ENCODE measurements around the gene ATP6V1C2. TPM values are rescaled to one million over a fixed set of nuclear protein-coding genes. Genes with fewer than 3 reads are reported as not detected.

The ATP6V1C2 gene
- total RNA-seq, 2 donors from 2014 or later: 5.3 TPM; not detected in 1

DNA sequence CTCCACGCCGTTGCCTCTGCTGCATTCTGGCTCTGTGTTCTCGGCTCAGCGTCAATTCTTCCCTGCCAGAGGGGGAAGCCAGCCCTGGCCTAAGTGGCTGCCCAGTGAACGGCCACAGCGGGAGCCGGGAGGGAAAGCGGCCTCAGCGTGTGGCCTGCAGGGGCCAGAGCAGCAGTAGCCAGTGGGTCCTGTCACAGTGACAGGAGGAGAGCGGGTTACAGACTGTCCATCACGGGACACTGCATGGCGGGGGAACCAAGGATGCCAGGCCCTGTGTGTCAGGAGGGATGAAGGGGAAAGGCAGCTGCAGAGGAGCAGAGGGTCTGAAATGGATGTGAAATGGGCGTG, 51.4 kb downstream of the ATP6V1C2 start:
- DNase-seq (ENCODE audit: low spot score) (no peak), ATAC-seq (ENCODE audit: insufficient number of reproducible peaks, low FRiP score, low read depth) (no peak)
- no peaks in the 10 kb centered on the region for H3K36me3 ChIP-seq
- H3K27ac ChIP-seq: no peak overlapping the region
- H3K27me3 ChIP-seq (replicated peaks; ENCODE audit: insufficient read depth): no peaks in the 10 kb centered on the region
- no peaks in the 10 kb centered on the region for H3K4me1 ChIP-seq (ENCODE audit: control insufficient read depth in 1 of 2, low read depth in 2 of 2)
- no peak overlapping the region for H3K4me3 ChIP-seq
- no peaks in the 10 kb centered on the region for H3K9me3 ChIP-seq
- TF ChIP-seq, protein P1, sequence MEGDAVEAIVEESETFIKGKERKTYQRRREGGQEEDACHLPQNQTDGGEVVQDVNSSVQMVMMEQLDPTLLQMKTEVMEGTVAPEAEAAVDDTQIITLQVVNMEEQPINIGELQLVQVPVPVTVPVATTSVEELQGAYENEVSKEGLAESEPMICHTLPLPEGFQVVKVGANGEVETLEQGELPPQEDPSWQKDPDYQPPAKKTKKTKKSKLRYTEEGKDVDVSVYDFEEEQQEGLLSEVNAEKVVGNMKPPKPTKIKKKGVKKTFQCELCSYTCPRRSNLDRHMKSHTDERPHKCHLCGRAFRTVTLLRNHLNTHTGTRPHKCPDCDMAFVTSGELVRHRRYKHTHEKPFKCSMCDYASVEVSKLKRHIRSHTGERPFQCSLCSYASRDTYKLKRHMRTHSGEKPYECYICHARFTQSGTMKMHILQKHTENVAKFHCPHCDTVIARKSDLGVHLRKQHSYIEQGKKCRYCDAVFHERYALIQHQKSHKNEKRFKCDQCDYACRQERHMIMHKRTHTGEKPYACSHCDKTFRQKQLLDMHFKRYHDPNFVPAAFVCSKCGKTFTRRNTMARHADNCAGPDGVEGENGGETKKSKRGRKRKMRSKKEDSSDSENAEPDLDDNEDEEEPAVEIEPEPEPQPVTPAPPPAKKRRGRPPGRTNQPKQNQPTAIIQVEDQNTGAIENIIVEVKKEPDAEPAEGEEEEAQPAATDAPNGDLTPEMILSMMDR (IDR thresholded peaks at IDR 0.05): no peak

DNA sequence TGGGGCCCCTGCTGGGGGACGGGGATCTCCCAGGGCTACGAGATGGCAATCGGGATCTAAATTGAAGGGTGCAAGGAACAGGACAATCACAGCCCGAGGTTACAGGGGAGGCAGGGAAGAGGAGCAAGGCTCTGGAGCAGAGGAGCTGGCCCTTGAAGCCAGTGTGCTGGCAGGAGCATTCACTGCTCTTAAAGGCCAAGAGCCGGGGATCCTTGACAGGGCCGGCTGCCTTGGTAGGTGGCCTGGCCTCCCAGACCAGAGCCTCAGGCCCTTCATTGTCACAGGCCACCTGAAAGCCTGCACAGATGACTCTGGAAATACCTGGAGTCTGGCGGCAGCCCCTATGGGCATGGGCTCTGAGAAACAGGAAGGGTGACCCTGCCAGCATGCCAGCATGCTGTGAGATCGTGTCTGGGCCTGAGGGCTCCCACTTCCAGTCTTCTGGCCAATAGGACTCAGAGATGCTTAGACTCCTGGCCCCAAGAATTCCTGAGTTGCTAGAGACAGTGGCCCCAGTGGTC, 52.5 kb downstream of the ATP6V1C2 start:
- no peaks in the 10 kb centered on the region for H3K27me3 ChIP-seq (replicated peaks; ENCODE audit: insufficient read depth)
- H3K9me3 ChIP-seq: no peaks in the 10 kb centered on the region
- DNase-seq (ENCODE audit: low spot score) (no peak), ATAC-seq (ENCODE audit: insufficient number of reproducible peaks, low FRiP score, low read depth) (no peak)
- no peak overlapping the region for H3K4me3 ChIP-seq
- TF ChIP-seq, protein P1 (IDR thresholded peaks at IDR 0.05): no peak
- H3K27ac ChIP-seq: no peak overlapping the region
- no peaks in the 10 kb centered on the region for H3K36me3 ChIP-seq
- H3K4me1 ChIP-seq (ENCODE audit: control insufficient read depth in 1 of 2, low read depth in 2 of 2): no peaks in the 10 kb centered on the region

DNA sequence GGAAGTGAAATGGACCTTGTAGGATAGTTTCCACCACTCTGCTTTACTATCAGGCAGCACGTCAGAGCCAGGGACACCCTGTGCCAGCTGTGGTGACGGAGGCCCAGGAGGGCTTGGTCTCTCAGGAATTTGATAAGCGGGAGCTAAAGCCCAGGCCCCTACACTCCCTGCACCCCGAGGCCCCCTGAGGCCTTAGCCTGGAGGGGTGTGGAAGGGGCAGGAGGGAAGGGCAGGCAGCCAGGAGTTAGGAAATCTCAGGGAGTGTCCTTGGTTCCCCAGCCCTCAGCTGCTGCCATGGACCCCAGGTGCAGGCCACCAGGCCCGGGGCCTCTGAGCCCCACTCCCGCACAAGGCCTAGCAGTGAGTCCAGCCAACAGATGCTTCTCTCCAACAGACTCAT, 53.0 kb downstream of the ATP6V1C2 start:
- Histone ChIP-seq H3K27me3 (replicated peaks; ENCODE audit: insufficient read depth) (no peaks in the 10 kb centered on the region), H3K4me3 (no peak overlapping the region), H3K9me3 (no peaks in the 10 kb centered on the region), H3K27ac (no peak overlapping the region), H3K36me3 (no peaks in the 10 kb centered on the region), H3K4me1 (ENCODE audit: control insufficient read depth in 1 of 2, low read depth in 2 of 2) (no peaks in the 10 kb centered on the region)
- no peak for ATAC-seq (ENCODE audit: insufficient number of reproducible peaks, low FRiP score, low read depth)
- DNase-seq (ENCODE audit: low spot score): no peak
- TF ChIP-seq, protein P1 (IDR thresholded peaks at IDR 0.05): no peak

DNA sequence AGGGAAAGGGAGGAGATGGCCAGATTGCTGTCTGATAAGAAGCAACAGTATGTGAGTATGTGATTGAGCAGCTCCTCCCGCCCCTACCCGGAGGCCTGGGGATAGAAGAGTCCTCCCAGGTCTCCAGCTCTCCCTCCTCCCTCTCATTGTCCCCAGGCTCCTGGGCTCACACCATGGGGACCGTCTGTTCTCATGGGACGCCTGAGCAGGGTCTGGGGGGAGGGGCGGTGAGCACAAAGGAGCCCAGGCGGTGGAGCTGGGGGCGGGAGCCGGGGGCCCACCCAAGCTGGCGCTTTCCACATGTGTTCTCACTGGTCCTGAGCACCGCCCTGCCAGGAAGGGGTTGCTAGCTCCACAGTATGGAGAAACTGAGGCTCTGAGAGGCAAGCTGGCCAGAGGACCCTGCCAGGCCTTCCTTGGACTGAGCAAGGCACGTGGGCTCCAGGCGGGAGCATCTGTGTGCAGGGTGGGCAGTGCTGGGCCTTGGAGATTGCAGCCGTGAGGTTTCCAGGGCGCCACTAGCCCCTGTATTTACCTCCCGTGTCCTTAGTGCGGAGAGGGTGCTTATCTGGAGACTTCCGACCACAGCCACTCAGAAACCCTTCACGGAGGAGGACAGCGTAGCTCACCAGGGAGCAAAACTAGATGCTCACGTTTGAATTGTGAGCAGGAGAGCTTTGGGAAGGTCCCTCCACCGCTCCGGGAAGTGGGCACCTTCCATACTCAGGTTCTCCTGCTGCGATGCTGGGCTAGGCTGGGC, 53.8 kb downstream of the ATP6V1C2 start:
- Histone ChIP-seq H3K36me3 (peaks cover 2% of the 10 kb centered on the region), H3K4me1 (ENCODE audit: control insufficient read depth in 1 of 2, low read depth in 2 of 2) (no peaks in the 10 kb centered on the region), H3K9me3 (no peaks in the 10 kb centered on the region), H3K4me3 (no peak overlapping the region), H3K27me3 (replicated peaks; ENCODE audit: insufficient read depth) (no peaks in the 10 kb centered on the region), H3K27ac (no peak overlapping the region)
- TF ChIP-seq, protein P1 (IDR thresholded peaks at IDR 0.05): no peak
- DNase-seq (ENCODE audit: low spot score): no peak
- ATAC-seq (ENCODE audit: insufficient number of reproducible peaks, low FRiP score, low read depth): no peak

DNA sequence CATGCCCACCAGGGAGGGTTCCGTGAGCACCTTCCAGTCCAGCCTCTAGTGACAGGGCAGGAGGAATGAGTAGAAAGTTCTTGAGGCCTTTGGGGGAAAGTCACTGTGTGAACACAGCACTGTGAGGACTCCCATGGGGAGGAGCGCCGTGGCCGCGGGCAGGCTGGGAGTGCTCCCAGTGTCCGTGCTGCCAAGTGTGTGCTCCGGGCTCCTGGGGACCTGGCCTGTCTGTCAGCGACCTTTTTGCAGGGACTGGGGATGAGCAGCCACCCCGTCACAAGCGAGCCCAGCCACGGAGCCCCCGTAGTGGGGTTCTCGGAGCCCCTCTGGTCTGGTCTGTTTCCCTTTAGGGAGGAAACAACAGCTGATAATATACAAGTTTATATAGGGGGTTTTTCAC, 54.4 kb downstream of the ATP6V1C2 start:
- Histone ChIP-seq H3K9me3 (no peaks in the 10 kb centered on the region), H3K27me3 (replicated peaks; ENCODE audit: insufficient read depth) (no peaks in the 10 kb centered on the region)

More for the DNA sequence above, 54.4 kb downstream of the ATP6V1C2 start:
- TF ChIP-seq, protein P1 (IDR thresholded peaks at IDR 0.05): no peak
- no peak for DNase-seq (ENCODE audit: low spot score)
- Histone ChIP-seq H3K27ac (no peak overlapping the region), H3K36me3 (peaks cover 7% of the 10 kb centered on the region), H3K4me1 (ENCODE audit: control insufficient read depth in 1 of 2, low read depth in 2 of 2) (no peaks in the 10 kb centered on the region), H3K4me3 (no peak overlapping the region)
- no peak for ATAC-seq (ENCODE audit: insufficient number of reproducible peaks, low FRiP score, low read depth)
